ENCODE measurements around the gene INHBC. TPM values are rescaled to one million over a fixed set of nuclear protein-coding genes. Genes with fewer than 3 reads are reported as not detected.
A peak's percentile ranks its signal among the peaks of the same experiment; 100 is the strongest.

INHBC gene
- total RNA-seq, 1 donor from 2014 or later = not detected

DNA sequence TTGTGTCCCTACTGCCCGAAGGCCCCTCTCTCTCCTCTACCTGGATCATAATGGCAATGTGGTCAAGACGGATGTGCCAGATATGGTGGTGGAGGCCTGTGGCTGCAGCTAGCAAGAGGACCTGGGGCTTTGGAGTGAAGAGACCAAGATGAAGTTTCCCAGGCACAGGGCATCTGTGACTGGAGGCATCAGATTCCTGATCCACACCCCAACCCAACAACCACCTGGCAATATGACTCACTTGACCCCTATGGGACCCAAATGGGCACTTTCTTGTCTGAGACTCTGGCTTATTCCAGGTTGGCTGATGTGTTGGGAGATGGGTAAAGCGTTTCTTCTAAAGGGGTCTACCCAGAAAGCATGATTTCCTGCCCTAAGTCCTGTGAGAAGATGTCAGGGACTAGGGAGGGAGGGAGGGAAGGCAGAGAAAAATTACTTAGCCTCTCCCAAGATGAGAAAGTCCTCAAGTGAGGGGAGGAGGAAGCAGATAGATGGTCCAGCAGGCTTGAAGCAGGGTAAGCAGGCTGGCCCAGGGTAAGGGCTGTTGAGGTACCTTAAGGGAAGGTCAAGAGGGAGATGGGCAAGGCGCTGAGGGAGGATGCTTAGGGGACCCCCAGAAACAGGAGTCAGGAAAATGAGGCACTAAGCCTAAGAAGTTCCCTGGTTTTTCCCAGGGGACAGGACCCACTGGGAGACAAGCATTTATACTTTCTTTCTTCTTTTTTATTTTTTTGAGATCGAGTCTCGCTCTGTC lies 22.3 kb downstream of the INHBC start:
- Histone ChIP-seq H3K4me1 (peaks cover 28% of the 10 kb centered on the region), H3K9me3 (no peaks in the 10 kb centered on the region), H3K27me3 (ENCODE audit: low read depth) (peaks cover 5% of the 10 kb centered on the region), H3K36me3 (no peaks in the 10 kb centered on the region), H3K4me3 (no peak overlapping the region), H3K27ac (no peak overlapping the region)
- intact Hi-C loops (cut with DNase I) = no loop called here
- TF ChIP-seq, protein P1, sequence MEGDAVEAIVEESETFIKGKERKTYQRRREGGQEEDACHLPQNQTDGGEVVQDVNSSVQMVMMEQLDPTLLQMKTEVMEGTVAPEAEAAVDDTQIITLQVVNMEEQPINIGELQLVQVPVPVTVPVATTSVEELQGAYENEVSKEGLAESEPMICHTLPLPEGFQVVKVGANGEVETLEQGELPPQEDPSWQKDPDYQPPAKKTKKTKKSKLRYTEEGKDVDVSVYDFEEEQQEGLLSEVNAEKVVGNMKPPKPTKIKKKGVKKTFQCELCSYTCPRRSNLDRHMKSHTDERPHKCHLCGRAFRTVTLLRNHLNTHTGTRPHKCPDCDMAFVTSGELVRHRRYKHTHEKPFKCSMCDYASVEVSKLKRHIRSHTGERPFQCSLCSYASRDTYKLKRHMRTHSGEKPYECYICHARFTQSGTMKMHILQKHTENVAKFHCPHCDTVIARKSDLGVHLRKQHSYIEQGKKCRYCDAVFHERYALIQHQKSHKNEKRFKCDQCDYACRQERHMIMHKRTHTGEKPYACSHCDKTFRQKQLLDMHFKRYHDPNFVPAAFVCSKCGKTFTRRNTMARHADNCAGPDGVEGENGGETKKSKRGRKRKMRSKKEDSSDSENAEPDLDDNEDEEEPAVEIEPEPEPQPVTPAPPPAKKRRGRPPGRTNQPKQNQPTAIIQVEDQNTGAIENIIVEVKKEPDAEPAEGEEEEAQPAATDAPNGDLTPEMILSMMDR (IDR thresholded peaks at IDR 0.05) = no peak
- DNase-seq (no peak), ATAC-seq (no peak)

DNA sequence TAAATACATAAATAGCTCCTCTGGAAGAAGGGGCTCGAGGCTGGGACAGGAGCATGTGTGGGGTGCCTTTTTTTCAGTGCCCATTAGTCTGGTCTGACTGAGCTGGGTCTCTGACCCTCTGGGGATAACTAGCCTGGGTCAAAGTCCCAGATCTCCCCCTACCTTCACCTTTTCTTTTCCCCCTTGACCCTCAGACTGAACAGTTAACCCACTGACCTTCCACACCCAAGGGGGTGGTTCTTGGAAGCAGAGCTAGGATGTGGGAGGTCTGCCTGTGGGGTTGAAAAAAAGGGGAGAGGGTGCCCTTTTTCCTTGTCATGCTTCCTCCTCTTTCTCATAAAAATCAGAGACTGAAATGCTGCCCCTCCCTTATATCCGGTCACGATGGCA lies 24.1 kb downstream of the INHBC start:
- peak overlapping the region; percentile 80 for H3K27ac ChIP-seq
- peak overlapping the region; percentile 83 for H3K4me3 ChIP-seq
- peaks cover 5% of the 10 kb centered on the region for H3K27me3 ChIP-seq (ENCODE audit: low read depth)
- TF ChIP-seq, protein P1 (IDR thresholded peaks at IDR 0.05) = no peak
- H3K9me3 ChIP-seq = no peaks in the 10 kb centered on the region
- DNase-seq (no peak), ATAC-seq (no peak)
- intact Hi-C loops (cut with DNase I) = no loop called here
- H3K36me3 ChIP-seq = no peaks in the 10 kb centered on the region
- H3K4me1 ChIP-seq = peaks cover 36% of the 10 kb centered on the region

DNA sequence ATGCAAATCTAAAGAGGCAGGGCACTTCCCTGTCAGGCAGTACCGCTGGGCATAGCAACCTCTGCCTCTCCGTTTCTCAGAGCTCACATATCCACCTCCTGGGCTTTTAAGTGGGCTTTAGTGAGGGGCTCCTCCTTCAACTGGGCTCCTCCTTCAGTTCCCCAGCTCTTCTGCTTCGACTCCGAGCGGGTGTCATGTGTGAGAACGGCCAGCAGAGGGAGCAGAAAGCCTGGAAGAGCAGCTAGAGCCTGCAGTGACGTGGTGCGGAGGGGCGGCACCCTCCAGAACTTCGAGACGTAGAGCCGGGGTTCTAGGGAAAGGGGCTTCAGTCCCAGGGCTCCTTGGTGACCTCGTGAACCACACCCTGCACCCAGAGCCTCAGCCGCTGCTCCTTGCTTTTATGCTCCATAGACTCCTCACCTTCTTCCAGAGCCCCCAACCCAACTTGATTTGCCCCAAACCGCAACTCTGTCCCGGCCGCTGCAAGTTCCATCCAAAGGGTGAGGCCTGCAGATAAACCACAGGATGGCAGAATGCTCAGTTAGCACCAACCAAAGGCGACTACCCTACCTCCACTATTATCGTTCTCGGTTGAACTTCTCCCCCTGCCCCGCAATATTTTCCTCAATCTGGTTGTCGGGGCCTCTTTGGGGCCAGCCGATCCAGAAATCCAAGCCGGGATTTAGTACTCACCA lies 24.6 kb downstream of the INHBC start:
- peak; percentile 95 for DNase-seq
- Histone ChIP-seq H3K27ac (peak overlapping the region; percentile 80), H3K4me3 (peak overlapping the region; percentile 83), H3K4me1 (peaks cover 36% of the 10 kb centered on the region), H3K36me3 (no peaks in the 10 kb centered on the region), H3K27me3 (ENCODE audit: low read depth) (peaks cover 5% of the 10 kb centered on the region), H3K9me3 (no peaks in the 10 kb centered on the region)
- TF ChIP-seq, protein P1 (IDR thresholded peaks at IDR 0.05) = peak; percentile 93
- intact Hi-C loops (cut with DNase I) = no loop called here
- peak; percentile 88 for ATAC-seq

DNA sequence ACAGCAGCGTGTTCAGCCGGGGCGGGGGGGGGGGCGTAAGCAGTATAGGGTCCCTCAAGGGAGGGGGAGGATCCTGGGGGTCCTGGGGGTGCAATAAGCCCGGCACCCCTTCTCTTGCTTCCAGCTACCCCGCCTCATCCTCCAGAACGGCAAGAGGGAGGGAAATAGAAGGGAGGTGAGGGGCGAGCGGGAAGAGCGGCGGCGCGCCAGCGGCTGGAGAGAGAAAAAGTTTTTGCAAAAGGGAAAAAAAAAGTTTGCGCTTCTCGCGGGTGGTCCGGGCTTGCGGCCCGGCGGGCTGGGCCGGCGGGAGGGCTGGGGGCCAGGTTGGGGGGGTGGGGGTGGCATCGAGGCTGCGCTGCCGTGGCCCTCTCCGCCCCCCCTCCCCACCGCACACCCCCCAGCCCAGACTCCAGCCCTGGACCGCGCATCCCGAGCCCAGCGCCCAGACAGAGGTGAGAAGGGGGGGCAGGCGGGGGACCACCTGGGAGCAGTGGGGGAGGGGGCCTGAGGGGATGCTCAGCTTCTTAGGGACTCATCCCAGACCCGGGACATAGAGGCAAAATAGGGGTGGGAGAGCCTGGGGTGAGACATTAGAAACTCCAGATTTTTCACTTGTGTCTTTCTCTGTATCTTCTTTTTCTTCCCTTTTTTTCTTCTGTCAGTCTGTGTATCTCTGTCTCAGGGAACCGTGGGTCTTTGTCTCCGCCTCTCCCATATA lies 25.3 kb downstream of the INHBC start, which contains the start of gene GLI1:
Gene GLI1 (plus strand): TSS at position 36 of the 718 bp plus-strand sequence. CDS start 3,907 bp downstream, outside the sequence.
- Histone ChIP-seq H3K27ac (peak within 1 kb of the TSS; percentile 80), H3K4me3 (peak within 1 kb of the TSS; percentile 83), H3K27me3 (ENCODE audit: low read depth) (peaks cover 5% of the 10 kb centered on the region), H3K4me1 (peaks cover 36% of the 10 kb centered on the region), H3K36me3 (no peaks in the 10 kb centered on the region), H3K9me3 (no peaks in the 10 kb centered on the region)
- intact Hi-C loops (cut with DNase I) = no loop called here
- DNase-seq (no peak), ATAC-seq (no peak)
- TF ChIP-seq, protein P1 (IDR thresholded peaks at IDR 0.05) = no peak

DNA sequence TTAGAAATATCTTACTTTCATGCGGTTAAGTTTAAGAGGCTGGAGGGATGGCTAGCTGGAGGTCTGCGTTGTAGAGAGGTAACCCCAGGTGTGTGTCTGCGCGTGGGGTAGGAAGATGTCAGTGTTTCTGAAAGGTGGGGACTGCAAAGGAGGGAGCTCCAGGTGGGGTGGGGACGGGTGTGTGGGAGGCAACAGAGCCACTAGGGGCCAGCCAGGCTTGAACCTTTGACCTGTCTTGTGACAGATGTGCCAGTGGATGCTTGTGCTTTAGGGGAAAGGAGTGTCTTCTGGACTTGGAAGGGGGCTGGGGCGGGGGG lies 25.8 kb downstream of the INHBC start:
- no peak for DNase-seq
- H3K27ac ChIP-seq = no peak overlapping the region
- intact Hi-C loops (cut with DNase I) = no loop called here
- no peaks in the 10 kb centered on the region for H3K9me3 ChIP-seq
- peak overlapping the region; percentile 83 for H3K4me3 ChIP-seq
- peaks cover 36% of the 10 kb centered on the region for H3K4me1 ChIP-seq
- ATAC-seq = no peak
- H3K36me3 ChIP-seq = no peaks in the 10 kb centered on the region
- H3K27me3 ChIP-seq (ENCODE audit: low read depth) = peaks cover 4% of the 10 kb centered on the region
- TF ChIP-seq, protein P1 (IDR thresholded peaks at IDR 0.05) = no peak
